ENCODE results near the gene PDZRN4.

Gene PDZRN4

DNA sequence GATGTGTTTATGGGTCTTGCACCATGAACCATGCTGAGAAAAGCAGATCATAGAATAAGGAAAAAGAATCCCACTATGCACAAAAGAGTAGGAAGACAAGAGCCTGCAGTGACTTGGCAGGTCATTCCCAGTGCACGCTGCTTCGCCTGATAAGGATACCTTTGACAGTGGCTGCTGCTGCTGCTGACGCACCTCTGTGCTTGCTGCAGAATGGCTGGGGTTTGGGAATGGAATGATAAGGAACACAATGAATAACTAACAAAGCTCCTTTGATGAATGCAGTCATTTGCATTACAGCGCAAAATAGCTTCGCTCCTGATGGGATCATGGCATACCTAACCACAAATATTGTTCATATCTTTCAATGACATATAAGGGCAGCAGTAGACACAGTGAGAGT lies 278.7 kb downstream of the PDZRN4 start:
- no peak for ATAC-seq
- TF ChIP-seq ARNTL (CRISPR knock-in tag; IDR thresholded peaks at IDR 0.05; ENCODE audit: borderline replicate concordance, low read depth) (no peak), ZFP30 (CRISPR knock-in tag; IDR thresholded peaks at IDR 0.05) (no peak), BACH2 (CRISPR knock-in tag; IDR thresholded peaks at IDR 0.05; ENCODE audit: borderline replicate concordance) (no peak), TOX (CRISPR knock-in tag; IDR thresholded peaks at IDR 0.05; ENCODE audit: borderline replicate concordance) (no peak), ISL1 (CRISPR knock-in tag; IDR thresholded peaks at IDR 0.05) (no peak)

DNA sequence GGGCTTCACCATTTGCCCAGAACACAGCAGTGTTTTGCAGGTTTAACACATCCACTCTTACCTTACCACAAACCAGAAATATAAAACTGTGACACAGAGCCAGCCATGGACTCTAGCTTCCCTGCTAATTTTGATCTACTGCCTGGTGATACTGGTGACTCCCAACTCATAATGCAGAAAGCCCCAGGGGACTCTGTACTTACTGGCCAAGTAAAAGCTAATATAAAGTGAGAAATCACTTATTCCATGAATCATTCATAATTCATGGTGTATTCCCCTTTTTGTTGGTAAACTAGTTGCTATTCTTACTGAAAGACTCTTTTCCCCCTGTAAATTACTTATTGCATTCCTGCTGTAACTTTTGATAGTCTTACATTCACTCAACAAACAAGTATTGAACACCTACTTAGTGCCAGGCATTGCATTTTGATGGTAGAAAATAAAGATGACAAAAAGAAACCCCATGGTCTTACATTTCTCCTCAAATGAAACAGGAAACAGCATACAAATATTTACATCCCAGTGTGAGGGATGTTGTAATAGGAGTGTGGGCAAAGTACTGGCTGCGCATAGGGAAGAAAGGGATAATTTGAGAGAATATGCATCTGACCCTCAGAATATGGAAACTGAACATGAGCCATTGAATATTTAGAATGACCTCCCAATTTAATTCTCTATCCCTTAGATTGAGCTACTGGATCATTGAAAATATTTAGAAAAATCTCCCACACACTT lies 279.6 kb downstream of the PDZRN4 start:
- TF ChIP-seq TOX (CRISPR knock-in tag; IDR thresholded peaks at IDR 0.05; ENCODE audit: borderline replicate concordance) (no peak), PPARA (CRISPR knock-in tag; IDR thresholded peaks at IDR 0.05; ENCODE audit: borderline replicate concordance) (no peak), ZNF8 (CRISPR knock-in tag; IDR thresholded peaks at IDR 0.05) (no peak), ZNF70 (CRISPR knock-in tag; IDR thresholded peaks at IDR 0.05) (no peak), ZFP3 (CRISPR knock-in tag; IDR thresholded peaks at IDR 0.05) (no peak), ZFP30 (CRISPR knock-in tag; IDR thresholded peaks at IDR 0.05) (no peak), BACH2 (CRISPR knock-in tag; IDR thresholded peaks at IDR 0.05; ENCODE audit: borderline replicate concordance) (no peak), TCF4 (CRISPR knock-in tag; IDR thresholded peaks at IDR 0.05; ENCODE audit: borderline replicate concordance) (no peak), ESRRG (CRISPR knock-in tag; IDR thresholded peaks at IDR 0.05) (no peak), SNAI2 (CRISPR knock-in tag; IDR thresholded peaks at IDR 0.05) (no peak), ISL1 (CRISPR knock-in tag; IDR thresholded peaks at IDR 0.05) (no peak), RARB (CRISPR knock-in tag; IDR thresholded peaks at IDR 0.05) (no peak), CSDC2 (CRISPR knock-in tag; IDR thresholded peaks at IDR 0.05) (no peak), OSR1 (CRISPR knock-in tag; IDR thresholded peaks at IDR 0.05) (no peak)
- TF ChIP-seq, protein P1, sequence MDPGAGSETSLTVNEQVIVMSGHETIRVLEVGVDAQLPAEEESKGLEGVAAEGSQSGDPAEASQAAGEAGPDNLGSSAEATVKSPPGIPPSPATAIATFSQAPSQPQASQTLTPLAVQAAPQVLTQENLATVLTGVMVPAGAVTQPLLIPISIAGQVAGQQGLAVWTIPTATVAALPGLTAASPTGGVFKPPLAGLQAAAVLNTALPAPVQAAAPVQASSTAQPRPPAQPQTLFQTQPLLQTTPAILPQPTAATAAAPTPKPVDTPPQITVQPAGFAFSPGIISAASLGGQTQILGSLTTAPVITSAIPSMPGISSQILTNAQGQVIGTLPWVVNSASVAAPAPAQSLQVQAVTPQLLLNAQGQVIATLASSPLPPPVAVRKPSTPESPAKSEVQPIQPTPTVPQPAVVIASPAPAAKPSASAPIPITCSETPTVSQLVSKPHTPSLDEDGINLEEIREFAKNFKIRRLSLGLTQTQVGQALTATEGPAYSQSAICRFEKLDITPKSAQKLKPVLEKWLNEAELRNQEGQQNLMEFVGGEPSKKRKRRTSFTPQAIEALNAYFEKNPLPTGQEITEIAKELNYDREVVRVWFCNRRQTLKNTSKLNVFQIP (CRISPR knock-in tag; IDR thresholded peaks at IDR 0.05; ENCODE audit: borderline replicate concordance, low read depth): no peak
- TF ChIP-seq, protein P2, sequence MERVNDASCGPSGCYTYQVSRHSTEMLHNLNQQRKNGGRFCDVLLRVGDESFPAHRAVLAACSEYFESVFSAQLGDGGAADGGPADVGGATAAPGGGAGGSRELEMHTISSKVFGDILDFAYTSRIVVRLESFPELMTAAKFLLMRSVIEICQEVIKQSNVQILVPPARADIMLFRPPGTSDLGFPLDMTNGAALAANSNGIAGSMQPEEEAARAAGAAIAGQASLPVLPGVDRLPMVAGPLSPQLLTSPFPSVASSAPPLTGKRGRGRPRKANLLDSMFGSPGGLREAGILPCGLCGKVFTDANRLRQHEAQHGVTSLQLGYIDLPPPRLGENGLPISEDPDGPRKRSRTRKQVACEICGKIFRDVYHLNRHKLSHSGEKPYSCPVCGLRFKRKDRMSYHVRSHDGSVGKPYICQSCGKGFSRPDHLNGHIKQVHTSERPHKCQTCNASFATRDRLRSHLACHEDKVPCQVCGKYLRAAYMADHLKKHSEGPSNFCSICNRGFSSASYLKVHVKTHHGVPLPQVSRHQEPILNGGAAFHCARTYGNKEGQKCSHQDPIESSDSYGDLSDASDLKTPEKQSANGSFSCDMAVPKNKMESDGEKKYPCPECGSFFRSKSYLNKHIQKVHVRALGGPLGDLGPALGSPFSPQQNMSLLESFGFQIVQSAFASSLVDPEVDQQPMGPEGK (CRISPR knock-in tag; IDR thresholded peaks at IDR 0.05; ENCODE audit: borderline replicate concordance): no peak
- TF ChIP-seq, protein P3, sequence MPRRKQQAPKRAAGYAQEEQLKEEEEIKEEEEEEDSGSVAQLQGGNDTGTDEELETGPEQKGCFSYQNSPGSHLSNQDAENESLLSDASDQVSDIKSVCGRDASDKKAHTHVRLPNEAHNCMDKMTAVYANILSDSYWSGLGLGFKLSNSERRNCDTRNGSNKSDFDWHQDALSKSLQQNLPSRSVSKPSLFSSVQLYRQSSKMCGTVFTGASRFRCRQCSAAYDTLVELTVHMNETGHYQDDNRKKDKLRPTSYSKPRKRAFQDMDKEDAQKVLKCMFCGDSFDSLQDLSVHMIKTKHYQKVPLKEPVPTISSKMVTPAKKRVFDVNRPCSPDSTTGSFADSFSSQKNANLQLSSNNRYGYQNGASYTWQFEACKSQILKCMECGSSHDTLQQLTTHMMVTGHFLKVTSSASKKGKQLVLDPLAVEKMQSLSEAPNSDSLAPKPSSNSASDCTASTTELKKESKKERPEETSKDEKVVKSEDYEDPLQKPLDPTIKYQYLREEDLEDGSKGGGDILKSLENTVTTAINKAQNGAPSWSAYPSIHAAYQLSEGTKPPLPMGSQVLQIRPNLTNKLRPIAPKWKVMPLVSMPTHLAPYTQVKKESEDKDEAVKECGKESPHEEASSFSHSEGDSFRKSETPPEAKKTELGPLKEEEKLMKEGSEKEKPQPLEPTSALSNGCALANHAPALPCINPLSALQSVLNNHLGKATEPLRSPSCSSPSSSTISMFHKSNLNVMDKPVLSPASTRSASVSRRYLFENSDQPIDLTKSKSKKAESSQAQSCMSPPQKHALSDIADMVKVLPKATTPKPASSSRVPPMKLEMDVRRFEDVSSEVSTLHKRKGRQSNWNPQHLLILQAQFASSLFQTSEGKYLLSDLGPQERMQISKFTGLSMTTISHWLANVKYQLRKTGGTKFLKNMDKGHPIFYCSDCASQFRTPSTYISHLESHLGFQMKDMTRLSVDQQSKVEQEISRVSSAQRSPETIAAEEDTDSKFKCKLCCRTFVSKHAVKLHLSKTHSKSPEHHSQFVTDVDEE (CRISPR knock-in tag; IDR thresholded peaks at IDR 0.05): no peak
- no peak for ATAC-seq

DNA sequence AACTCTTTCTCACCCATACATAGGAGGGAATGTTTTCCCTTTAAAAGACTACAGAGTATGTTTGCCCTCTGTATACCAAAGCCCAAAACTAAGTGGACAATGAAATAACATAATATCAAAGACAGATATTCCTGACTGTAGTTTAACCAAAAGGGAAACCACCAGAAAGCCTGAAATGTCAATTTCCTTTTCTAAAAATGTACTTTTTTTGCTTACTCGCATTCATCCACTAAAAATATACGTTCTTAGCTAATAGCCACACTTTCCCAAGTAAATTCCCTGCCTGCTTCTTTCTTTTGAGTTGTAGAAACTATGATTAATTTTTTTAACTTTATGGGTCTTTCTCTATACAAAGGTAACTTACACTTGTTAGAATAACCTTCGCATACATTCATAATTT lies 280.2 kb downstream of the PDZRN4 start:
- no peak for TF ChIP-seq PPARA (CRISPR knock-in tag; IDR thresholded peaks at IDR 0.05; ENCODE audit: borderline replicate concordance)
- TF ChIP-seq, protein P3 (CRISPR knock-in tag; IDR thresholded peaks at IDR 0.05): no peak
- TF ChIP-seq ZNF565 (CRISPR knock-in tag; conservative IDR thresholded peaks at IDR 0.05; ENCODE audit: low read depth): no peak
- TF ChIP-seq, protein P4, sequence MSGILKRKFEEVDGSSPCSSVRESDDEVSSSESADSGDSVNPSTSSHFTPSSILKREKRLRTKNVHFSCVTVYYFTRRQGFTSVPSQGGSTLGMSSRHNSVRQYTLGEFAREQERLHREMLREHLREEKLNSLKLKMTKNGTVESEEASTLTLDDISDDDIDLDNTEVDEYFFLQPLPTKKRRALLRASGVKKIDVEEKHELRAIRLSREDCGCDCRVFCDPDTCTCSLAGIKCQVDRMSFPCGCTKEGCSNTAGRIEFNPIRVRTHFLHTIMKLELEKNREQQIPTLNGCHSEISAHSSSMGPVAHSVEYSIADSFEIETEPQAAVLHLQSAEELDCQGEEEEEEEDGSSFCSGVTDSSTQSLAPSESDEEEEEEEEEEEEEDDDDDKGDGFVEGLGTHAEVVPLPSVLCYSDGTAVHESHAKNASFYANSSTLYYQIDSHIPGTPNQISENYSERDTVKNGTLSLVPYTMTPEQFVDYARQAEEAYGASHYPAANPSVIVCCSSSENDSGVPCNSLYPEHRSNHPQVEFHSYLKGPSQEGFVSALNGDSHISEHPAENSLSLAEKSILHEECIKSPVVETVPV (CRISPR knock-in tag; IDR thresholded peaks at IDR 0.05): no peak
- no peak for TF ChIP-seq BACH2 (CRISPR knock-in tag; IDR thresholded peaks at IDR 0.05; ENCODE audit: borderline replicate concordance)
- TF ChIP-seq SNAI2 (CRISPR knock-in tag; IDR thresholded peaks at IDR 0.05): no peak
- TF ChIP-seq ZFP3 (CRISPR knock-in tag; IDR thresholded peaks at IDR 0.05): no peak
- TF ChIP-seq ARNTL (CRISPR knock-in tag; IDR thresholded peaks at IDR 0.05; ENCODE audit: borderline replicate concordance, low read depth): no peak
- no peak for ATAC-seq
